Measurements from ENCODE around the gene ATRAID.
"Not testable (repeated sequence)": the region's sequence is repeated elsewhere in the genome, so short reads cannot be mapped to it uniquely, and the experiment has no call there.

Gene ATRAID

DNA sequence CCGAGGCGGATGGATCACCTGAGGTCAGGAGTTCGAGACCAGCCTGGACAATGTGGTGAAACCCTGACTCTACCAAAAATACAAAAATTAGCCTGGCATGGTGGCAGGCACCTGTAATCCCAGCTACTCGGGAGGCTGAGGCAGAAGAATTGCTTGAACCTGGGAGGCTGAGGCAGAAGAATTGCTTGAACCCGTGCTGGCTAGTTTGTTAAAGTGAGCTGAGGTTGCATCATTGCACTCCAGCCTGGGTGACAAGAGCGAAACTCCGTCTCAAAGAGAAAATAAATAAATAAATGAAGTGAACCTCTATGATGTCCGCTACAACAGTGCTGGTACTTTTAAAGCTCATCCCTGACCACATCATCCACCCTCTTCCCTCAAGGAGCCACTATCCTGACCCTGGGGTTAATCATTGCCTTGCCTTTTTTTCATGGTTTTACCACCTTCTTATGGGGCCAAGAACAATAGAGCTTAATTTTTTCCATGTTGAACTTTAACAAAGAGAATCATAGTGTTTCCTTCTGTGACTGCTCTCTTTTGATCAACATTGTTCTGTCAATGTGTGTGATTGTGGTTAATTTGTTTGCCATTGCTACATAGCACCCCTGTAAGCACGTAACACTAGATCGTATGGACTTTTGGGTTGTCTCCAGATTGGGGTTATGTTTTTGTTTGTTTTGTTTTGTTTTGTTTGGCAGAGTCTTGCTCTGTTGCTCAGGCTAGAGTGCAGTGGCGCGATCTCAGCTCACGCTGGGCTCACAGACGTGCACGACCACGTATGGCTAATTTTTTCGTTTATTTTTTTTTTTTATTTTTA lies 17.1 kb upstream of the ATRAID start:
- DNase-seq: no peak

DNA sequence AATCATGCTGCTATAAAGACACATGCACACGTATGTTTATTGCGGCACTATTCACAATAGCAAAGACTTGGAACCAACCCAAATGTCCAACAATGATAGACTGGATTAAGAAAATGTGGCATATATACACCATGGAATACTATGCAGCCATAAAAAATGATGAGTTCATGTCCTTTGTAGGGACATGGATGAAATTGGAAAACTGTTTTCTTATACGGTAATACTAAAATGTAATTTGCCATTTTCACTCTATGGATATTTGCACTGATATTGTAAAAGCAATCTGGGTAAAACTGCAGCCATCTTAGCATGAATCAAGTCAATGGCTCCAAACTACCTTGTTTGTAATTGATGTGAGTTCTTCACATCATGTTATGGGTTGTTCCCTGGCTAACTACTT lies 16.0 kb upstream of the ATRAID start:
- not testable (repeated sequence) for DNase-seq

DNA sequence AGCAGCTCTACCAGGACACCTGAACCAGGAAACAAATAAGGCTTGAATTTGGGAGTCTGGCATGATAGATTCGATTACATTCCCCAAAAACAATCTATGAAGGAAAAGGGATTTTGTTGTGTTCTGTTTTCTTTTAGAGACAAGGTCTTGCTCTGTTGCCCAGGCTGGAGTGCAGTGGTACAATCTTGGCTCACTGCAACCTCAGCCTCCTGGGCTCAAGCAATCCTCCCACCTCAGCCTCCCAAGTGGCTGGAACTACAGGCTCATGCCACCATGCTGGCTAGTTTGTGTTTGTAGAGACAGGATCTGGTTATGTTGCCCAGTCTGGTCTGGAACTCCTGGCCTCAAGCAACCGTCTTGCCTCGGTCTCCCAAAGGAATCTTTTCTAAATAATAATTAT lies 13.8 kb upstream of the ATRAID start:
- DNase-seq: not testable (repeated sequence)

DNA sequence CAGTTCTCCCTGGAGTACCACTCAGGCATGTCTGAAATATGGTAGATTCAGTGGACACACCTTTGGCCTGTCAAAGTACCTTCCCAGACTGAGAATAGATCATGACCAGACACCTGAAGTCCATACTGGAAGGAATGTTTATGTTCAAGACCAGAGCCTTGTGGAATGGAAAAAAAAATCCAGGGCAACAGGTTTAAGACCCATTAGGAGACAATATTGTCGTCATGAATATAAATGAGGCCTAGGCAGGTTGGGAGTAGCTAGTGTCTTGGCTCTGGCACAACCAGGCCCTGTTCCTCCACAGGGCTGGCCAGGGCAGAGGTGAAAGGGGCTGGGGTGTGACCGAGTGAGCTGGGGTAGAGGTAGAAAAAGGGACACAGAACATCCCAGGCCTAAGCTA lies 13.2 kb upstream of the ATRAID start:
- no peak for DNase-seq

DNA sequence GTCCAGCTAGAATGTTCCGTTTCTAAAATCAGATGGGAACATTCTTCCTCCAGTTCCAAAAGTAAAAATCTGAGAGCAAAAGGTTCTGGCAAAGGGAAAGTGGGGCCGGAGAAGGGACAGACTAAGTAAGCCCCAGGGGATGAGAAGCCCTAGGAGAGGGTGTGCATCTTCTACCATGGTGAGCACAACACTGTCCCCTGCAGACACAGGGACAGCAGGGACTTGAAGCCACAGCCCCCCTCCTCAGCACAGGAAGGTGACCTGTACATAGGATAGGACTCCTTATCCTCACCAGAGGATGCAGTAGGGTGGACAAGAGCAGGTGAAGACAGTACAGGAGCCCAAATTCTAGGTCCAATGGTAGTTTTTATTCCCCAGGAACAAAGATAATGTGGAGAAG lies 12.6 kb upstream of the ATRAID start:
- DNase-seq: no peak

DNA sequence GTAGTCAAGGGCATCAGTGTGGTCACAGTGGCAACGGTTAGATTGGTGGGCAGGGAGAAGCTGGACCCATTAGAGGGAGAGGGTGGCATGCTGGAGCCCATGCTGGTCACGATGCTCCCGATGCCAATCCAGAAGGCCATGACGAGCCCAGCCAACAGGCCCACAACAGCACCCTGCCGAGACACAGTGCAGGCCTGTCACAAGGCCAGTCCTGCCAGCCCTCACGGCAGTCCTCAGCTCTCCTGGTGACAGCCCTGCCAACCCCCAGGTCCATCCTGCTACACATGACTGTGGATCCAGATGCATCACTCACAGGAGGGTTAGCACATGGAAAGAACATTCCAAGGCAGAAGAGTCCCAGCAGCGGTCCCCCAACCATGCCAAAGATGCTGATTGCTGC lies 10.2 kb upstream of the ATRAID start:
- no peak for DNase-seq

DNA sequence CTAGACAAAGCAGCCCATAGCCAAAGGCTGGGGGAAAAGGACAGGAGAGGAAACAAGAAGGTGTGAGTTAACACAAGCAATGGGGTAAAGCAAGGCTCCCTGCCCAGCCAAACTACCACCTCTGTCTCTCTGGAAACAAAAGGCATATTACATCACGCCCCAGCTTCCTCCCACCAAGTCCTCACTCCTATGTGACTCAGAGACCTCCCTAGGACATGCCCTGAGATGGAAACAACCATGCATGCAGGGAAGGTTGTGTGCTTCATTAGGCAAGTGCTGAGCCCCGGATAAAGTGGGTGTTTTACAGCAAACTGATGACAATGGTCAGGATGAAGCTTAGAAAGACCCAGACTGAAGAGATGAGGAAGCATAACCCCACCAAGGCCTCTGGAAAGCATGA lies 9.0 kb upstream of the ATRAID start:
- no peak for DNase-seq

DNA sequence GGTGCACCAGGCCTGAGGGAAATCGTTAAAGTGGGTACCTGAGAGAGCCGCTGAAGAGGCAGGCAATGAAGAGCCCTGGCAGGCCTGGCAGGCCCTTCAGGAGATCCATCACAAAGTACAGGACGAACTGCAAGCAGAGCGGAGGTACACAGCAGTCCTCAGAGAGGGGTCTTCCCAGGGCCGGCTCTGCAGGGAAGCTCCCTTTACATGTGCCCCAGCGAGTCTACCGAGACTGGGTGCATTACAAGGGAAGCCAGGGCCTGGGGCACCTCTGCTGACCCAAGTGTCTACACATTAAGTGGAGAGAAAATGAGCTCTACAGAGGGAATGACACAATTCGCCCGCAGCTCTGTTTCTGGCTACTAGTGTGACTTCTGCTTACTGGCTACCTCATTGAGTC lies 8.1 kb upstream of the ATRAID start:
- no peak for DNase-seq

DNA sequence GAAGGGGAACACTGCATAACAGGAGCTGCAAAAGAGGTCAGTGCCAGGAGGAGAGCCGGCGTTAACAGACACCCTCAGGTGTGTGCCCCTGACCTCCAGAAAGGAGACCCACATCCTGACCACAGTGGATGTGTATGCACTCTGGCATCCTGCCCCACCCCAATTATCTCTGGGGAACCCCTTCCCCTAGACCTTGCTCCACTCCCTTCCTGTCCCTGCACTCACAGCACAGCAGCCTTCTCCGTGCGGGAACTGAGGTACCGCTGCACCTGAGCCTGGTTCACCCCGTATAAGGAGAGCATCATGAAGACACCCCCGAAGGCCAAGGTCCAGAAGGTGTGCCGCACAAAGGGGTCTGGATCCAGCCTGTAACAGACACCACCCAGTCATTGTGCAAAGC lies 7.3 kb upstream of the ATRAID start:
- no peak for DNase-seq

DNA sequence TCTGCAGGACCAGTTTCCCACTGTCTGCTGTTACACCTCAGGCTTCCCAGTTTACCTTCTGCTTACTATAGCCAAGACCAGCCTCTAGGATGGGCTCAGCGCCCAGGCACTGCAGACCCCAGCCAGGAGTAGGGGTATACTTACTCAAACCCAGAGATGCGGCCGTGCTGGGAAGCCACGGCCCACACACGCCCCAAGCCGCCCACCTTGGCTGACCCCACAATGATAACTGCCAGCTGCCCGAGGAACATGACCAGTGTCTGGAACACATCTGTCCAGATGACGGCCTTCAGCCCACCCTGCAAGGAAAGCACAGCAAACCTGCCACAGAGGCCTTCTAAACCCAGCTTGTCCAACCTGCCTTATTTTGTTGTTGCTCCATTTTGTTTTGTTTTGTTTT lies 6.6 kb upstream of the ATRAID start:
- DNase-seq: no peak

DNA sequence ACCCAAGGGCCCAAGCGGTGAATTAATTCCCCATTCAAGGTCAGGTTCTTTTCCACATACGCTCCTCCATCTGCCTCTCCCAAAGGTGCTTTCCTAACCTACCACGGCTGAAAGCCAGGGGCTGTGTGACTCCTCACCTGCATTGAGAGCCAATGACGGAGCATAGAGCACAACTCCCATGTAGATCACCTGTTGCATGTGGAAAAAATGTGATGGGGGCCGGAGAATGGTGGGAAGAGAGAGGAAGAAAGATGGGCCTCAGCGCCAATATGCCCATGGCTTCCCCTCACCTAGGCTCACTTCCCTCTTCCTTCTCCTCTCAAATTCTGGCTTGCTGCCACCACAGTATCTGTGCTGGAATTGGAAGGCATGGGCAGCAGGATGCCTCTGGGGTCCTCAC lies 5.5 kb upstream of the ATRAID start:
- DNase-seq: no peak

DNA sequence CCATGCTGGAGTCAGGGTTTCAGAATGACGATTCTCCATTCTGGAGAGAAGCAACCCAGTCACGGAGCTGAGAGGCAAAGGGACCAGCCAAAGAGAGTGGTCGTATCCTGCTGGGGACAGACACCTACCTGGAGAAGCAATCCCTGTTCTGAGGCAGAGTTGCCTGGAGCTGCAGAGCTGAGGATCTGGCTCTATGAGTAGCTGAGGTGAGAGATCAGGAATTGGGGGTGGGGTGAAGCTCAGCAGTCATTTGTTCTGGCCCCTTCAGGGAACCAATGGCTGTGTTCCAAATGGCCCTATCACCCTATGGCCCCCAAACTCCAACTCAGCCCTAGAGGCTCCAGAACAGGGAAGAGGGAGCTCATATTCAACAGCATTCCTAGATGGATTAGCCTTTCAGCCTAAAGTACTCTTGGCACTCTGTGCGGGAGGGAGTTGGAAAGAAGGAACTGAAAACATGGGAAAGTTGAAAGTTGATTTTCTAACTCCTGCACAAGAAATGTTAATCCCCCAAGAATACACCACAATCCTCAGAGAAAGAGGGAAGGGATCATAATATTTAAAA lies 3.3 kb upstream of the ATRAID start:
- DNase-seq: no peak

DNA sequence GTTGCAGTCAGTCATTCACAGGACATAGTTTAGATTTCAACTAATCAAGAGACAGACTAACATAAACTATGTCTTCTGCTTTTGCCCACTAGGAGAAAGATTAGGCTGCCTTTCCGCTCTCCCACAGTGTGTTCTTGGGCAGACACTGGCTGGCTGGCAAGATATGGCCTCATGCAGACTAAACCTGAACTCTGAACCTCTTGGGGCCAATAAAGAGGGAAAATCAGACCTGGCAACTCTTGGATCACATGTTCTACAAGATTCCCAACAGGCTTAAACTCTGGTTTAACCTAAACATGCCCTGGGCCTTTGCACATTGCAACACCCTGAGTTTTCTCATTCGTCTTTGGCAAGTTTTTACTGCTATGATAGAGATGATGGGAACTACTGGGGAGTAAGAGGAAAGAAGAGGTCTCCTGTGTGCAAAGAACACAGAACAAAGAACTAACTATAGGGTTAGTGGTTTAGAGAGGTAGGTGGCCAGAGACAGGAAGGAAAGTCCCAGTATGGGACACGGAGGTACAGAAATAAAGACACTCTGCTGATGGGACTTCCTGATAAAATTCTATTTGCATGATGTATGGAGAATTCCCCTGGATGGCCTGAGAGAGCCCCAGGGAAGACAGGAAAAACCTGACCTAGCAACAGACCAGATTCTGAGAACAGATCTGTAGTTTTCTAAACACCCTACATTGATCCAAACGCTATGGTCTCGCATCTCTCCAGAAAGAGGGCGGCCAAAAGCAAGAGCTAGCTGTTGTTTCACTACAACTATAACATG lies 2.0 kb upstream of the ATRAID start:
- no peak for DNase-seq

DNA sequence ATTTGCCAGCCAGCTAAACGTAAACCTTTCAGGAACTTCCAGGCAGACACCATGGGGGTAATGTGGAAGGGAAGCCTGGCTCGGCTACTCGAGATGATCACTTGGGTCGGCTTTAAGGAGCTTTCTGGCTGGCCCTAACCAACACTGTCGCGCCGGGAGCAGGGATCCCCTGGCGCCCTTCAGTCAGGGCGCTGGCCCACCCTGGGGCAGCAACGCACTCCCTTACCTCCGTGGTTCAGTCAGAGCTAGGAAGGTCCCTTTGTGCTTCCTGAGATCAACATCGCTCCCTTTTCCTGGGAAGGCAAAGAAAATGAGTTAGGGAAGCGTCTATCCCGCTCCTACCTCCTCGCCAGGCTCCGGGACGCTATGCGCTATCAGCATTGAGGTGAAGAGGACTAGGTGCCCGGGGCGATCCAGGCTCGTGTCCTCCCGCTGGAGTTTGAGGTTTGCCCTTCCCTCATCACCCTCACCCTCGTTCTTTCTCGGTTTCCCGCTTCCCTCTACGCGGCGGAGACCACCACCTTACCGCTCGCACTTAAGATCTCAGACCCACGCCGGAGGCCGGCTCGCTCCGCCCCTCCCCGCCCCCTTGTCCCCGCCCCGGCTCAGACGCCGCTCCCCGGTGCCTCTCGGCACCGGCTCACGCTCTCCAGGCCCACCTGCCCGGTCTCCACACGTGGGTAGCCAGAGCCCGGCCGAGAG lies 449 bp upstream of the ATRAID start:
- DNase-seq: no peak

DNA sequence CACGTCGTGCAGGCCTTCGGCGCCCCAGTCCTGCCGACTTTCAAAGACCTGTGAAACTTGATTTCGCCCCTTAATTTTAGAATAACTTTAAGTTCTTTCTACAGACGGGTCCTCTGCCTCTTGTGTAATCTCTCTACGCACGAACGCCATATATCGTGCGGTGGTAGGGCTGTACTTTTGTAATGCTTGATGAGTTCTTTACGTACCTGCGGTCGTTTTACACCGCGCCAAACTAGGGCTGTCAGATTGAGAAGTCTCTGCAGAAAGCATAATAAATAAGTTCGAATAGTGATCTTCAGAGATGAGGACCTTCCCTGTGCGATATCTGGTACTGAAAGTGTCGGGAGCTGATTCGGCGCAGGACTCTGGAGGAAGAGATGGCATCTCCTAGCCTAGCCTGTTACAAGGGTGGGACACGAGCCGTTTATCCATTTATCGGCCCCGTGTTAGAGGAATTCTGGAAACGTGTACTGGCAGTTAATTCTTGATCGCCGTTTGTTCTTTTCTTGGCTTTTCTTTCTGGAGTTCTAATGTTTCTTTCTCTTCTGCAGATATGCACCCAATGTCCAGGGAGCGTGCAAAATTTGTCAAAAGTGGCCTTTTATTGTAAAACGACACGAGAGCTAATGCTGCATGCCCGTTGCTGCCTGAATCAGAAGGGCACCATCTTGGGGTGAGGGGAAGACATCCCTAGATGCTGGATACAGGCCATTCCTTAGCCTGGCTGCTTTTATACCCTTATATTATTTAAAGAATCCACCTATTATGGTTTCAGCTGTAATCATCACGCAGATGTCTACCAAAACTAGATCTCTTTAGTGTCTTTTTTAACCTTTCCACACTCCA lies 1.0 kb downstream of the ATRAID start:
- no peak for DNase-seq

DNA sequence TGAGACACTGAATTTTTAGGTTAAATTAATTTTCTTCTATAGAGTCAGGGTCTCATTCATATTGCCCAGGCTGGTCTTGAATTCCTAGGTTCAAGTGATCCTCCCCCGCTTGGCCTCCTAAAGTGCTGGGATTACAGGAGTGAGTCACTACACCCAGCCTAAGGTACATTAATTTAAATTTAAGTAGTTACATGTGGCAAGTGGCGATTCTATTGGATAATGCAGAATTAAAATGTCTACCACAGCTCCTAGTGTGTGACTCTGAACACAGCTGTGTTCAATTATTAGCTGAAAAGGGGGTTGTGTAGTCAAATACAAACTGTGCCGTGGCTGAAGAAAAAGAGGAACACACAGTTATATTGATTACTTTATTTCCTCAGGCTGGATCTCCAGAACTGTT lies 3.1 kb downstream of the ATRAID start:
- no peak for DNase-seq

DNA sequence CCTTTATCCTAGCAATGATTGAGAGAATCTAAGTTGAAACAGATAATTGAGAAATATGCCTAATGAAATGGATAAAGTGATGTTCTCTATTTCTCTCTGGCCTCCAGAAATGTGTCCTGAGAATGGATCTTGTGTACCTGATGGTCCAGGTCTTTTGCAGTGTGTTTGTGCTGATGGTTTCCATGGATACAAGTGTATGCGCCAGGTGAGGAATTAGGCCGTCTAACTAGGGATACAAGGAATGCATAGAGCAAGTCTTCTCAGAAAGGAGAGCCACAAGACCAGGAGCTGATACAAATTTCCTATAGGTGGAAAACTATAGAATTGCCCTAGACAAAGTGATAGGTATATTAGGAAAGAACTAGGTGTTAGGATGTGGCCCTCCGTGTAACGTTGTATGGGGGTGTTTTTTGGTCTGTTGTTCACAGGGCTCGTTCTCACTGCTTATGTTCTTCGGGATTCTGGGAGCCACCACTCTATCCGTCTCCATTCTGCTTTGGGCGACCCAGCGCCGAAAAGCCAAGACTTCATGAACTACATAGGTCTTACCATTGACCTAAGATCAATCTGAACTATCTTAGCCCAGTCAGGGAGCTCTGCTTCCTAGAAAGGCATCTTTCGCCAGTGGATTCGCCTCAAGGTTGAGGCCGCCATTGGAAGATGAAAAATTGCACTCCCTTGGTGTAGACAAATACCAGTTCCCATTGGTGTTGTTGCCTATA lies 4.7 kb downstream of the ATRAID start:
- DNase-seq: no peak

DNA sequence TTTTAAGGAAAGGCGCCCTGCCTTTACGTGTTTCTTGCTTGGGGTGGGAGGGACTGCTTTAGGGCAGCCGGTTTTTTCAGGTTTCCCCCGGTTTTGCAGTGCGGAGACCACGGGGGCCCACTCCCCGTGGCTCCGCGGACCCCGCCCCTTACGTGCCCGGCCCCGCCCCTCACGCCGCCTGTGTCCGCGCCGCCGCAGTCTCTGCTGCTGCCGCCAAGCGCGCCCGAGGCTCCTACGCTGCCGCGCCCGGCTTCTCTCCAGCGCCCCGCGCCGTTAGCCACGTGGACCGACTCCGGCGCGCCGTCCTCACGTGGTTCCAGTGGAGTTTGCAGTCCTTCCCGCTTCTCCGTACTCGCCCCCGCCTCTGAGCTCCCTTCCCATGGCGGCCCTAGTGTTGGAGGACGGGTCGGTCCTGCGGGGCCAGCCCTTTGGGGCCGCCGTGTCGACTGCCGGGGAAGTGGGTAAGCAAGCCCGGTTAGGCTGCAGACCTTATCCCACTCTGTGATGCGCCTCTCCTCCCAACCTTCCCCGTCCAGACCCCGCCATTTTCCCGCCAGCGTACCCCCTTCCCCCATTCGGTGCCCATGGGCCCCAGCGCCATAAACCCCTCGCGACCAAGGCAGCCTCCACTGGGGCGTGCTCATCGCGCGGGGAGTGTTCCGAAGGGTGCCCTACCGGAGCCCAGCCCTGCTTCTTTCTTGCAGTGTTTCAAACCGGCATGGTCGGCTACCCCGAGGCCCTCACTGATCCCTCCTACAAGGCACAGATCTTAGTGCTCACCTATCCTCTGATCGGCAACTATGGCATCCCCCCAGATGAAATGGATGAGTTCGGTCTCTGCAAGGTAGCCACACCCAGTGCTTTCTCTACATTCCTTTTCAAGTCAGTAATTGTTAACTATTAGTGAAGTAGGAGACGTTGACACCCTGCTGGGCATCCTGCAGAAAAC lies 5.6 kb downstream of the ATRAID start, which contains the start of gene CAD:
Gene CAD, plus strand, starts transcription at position 197 of the 949 bp plus-strand sequence. Its CDS starts 183 bp downstream, at position 380.
- peak; percentile 79 for DNase-seq

DNA sequence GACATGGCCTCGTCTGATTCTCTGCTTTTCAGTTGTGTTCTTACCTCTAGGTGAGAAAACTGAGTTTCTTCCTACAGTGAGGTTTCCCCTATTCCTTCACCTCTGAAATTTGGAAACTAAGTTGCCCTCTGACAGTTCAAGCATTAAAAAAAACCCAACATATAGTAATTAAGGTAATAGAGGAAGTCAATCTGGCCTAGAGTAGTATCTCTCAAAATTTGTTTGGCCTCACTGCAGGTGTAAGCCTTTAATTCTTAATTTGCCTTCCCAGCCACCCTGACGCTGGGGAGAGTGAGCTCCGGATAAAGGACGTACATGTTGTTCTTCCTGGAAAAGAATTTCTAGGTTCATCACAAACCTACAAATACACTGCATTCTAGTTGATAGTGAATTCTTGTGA lies 6.8 kb downstream of the ATRAID start:
- no peak for DNase-seq

DNA sequence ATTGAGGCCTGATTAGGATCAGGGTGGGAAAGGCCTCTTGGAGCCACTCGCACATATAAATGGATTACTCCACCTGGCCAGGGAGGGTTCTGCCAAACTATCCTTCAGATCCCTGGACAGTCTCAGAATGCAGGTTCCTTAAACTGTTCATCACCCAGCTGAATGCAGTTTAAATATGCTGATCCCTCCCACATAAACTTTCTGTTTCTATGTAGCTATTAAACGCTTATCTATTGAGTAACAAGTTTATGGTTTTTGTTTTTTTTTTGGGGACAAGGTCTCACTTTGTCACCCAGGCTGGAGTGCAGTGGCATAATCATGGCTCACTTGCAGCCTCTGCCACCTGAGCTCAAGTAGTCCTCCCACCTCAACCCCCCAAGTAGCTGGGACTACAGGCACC lies 7.2 kb downstream of the ATRAID start:
- DNase-seq: no peak

DNA sequence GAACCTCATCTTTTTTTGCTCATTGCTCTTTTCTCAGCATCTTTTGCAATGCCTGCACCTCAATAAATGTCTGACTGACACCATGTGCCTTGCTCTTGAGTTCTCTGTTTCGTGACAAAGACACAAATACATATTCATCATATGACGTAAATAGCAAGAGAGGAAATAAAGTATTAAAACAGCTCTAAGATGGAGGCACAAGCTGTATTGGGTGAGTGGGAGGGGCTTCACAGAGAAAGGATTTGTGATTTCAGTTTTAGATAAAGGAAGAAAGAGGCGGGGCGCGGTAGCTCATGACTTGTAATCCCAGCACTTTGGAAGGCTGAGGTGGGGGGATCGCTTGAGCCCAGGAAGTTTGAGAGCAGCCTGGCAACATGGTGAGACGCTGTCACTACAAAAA lies 8.2 kb downstream of the ATRAID start:
- DNase-seq: no peak
